IMR-90 (cell line): ENCODE data around the gene HHIP. TPM values are rescaled to one million over a fixed set of nuclear protein-coding genes. Genes with fewer than 3 reads are reported as not detected.
A peak's percentile ranks its signal among the peaks of the same experiment; 100 is the strongest.

Experiments
- ATAC-seq: fragments of 200-7000 bp; cut with Tn5 transposase; 2 replicates; pipeline ENCODE4 v1.9.1; 2020; ENCODE audit warnings: low read depth, mild to moderate bottlenecking, moderate library complexity
- BruUV-seq: library from RNA; stranded (reverse); fragments of 400-500 nt; replicated peaks from 2 replicates; lab custom pipeline; 2021; lab: Mats Ljungman, UMichigan
- CTCF ChIA-PET: fragments of 300-600 bp; formaldehyde crosslinking; extraction: SDS; loops from one replicate; lab custom pipeline; 2021; ENCODE audit warnings: antibody characterized with exemption; lab: Yijun Ruan, JAX
- POLR2A ChIA-PET: fragments of 300-600 bp; sonication (Branson Sonifier 250); formaldehyde crosslinking; loops from one replicate; lab custom pipeline; 2022; ENCODE audit warnings: antibody characterized with exemption; ENCODE audit not compliant: unreplicated experiment; lab: Charles Lee
- DNase-seq: peaks from one replicate; pipeline ENCODE4 v3.0.0; 2013
- H2AFZ ChIP-seq: replicated peaks from 2 replicates; pipeline ENCODE3; 2013; ENCODE audit warnings: low read length, mild to moderate bottlenecking; ENCODE audit not compliant: poor library complexity
- H2AK5ac ChIP-seq: 2 replicates; pipeline ENCODE4 v1.6.1; 2013; ENCODE audit warnings: low read depth, low read length, inconsistent platforms
- H2AK9ac ChIP-seq: replicated peaks from 2 replicates; pipeline ENCODE3; 2013; ENCODE audit warnings: mild to moderate bottlenecking, low read depth, low read length, moderate library complexity; ENCODE audit not compliant: poor library complexity
- H2BK120ac ChIP-seq: 2 replicates; pipeline ENCODE4 v1.6.1; 2013; ENCODE audit warnings: low read depth, low read length, inconsistent platforms
- H2BK15ac ChIP-seq: 3 replicates; pipeline ENCODE4 v1.6.1; 2013; ENCODE audit warnings: low read depth, low read length, inconsistent platforms
- H2BK20ac ChIP-seq: 2 replicates; pipeline ENCODE4 v1.6.1; 2013; ENCODE audit warnings: low read depth, mild to moderate bottlenecking, inconsistent platforms, low read length, moderate library complexity
- H2BK5ac ChIP-seq: 2 replicates; pipeline ENCODE4 v1.6.1; 2013; ENCODE audit warnings: mild to moderate bottlenecking, low read depth, low read length, inconsistent platforms; ENCODE audit not compliant: poor library complexity, severe bottlenecking
- H3K14ac ChIP-seq: replicated peaks from 2 replicates; pipeline ENCODE4 v1.6.1; 2013; ENCODE audit warnings: low read depth, low read length, inconsistent platforms
- H3K18ac ChIP-seq: 2 replicates; pipeline ENCODE4 v1.6.1; 2013; ENCODE audit warnings: low read depth, low read length, control low read depth
- H3K23ac ChIP-seq: 2 replicates; pipeline ENCODE4 v1.6.1; 2013; ENCODE audit warnings: low read depth, low read length, inconsistent platforms
- H3K27ac ChIP-seq: 2 replicates; pipeline ENCODE4 v1.5.1; 2013; ENCODE audit warnings: mild to moderate bottlenecking, control low read depth, low read length; ENCODE audit not compliant: insufficient read depth
- H3K27me3 ChIP-seq: 2 replicates; pipeline ENCODE4 v1.6.1; 2013; ENCODE audit warnings: low read length; ENCODE audit not compliant: control insufficient read depth, insufficient read depth
- H3K36me3 ChIP-seq: 2 replicates; pipeline ENCODE4 v1.6.1; 2013; ENCODE audit warnings: low read length, mixed read lengths; ENCODE audit not compliant: control insufficient read depth, insufficient read depth
- H3K4ac ChIP-seq: 2 replicates; pipeline ENCODE4 v1.6.1; 2013; ENCODE audit warnings: low read depth, low read length, inconsistent platforms
- H3K4me1 ChIP-seq: 2 replicates; pipeline ENCODE4 v1.6.1; 2013; ENCODE audit warnings: low read length, mixed read lengths; ENCODE audit not compliant: control insufficient read depth, insufficient read depth
- H3K4me2 ChIP-seq: 2 replicates; pipeline ENCODE4 v1.6.1; 2013; ENCODE audit warnings: low read depth, mild to moderate bottlenecking, control low read depth, low read length, moderate library complexity
- H3K4me3 ChIP-seq: 2 replicates; pipeline ENCODE4 v1.5.1; 2013; ENCODE audit warnings: low read depth, mild to moderate bottlenecking, control low read depth, low read length, moderate library complexity; ENCODE audit not compliant: insufficient read depth
- H3K56ac ChIP-seq: 2 replicates; pipeline ENCODE4 v1.6.1; 2013; ENCODE audit warnings: low read length, inconsistent platforms; ENCODE audit not compliant: insufficient read depth; ENCODE audit errors: extremely low read depth
- H3K79me1 ChIP-seq, 2 experiments: 2 replicates each; pipeline ENCODE4 v1.6.1; 2013; ENCODE audit warnings: low read length in 2 of 2, inconsistent platforms in 1 of 2, low read depth in 1 of 2
- H3K9ac ChIP-seq: 2 replicates; pipeline ENCODE4 v1.6.1; 2013; ENCODE audit warnings: low read depth, low read length, control low read depth
- H3K9me1 ChIP-seq: 2 replicates; pipeline ENCODE4 v1.6.1; 2013; ENCODE audit warnings: low read length, inconsistent platforms; ENCODE audit not compliant: insufficient read depth
- H3K9me3 ChIP-seq: 2 replicates; pipeline ENCODE4 v1.6.1; 2013; ENCODE audit warnings: low read length; ENCODE audit not compliant: control insufficient read depth, insufficient read depth
- H4K20me1 ChIP-seq: 2 replicates; pipeline ENCODE4 v1.6.1; 2013; ENCODE audit warnings: low read length, inconsistent platforms; ENCODE audit not compliant: insufficient read depth
- H4K5ac ChIP-seq: 2 replicates; pipeline ENCODE4 v1.6.1; 2013; ENCODE audit warnings: mild to moderate bottlenecking, low read depth, low read length, control low read depth
- H4K8ac ChIP-seq, 2 experiments: 2 replicates each; pipeline ENCODE4 v1.6.1; 2013; ENCODE audit warnings: low read depth in 2 of 2, low read length in 2 of 2, control low read depth in 1 of 2, inconsistent platforms in 1 of 2
- H4K91ac ChIP-seq: 2 replicates; pipeline ENCODE4 v1.6.1; 2013; ENCODE audit warnings: low read depth, low read length, inconsistent platforms; ENCODE audit not compliant: insufficient read depth
- FOS ChIP-seq: fragments of 150-350 bp; IDR thresholded peaks from 2 replicates; pipeline ENCODE4 v1.6.1; 2016; ENCODE audit warnings: low read depth, low read length
- MAFK ChIP-seq: IDR thresholded peaks from 2 replicates; pipeline ENCODE4 v1.6.1; 2012; ENCODE audit warnings: low read depth, low read length, improper control_type of control experiment
- WGBS, 2 experiments: methylation state at CpG; one replicate each; pipeline versions ENCODE4 v1.1.5 to v1.1.7; 2013; ENCODE audit warnings: missing lambda C conversion rate in 2 of 2; ENCODE audit not compliant: insufficient read length in 1 of 2; ENCODE audit errors: extremely low coverage in 2 of 2; 5-methylcytosine and 5-hydroxymethylcytosine counted together
- dilution Hi-C: fragments of 300-500 bp; cut with HindIII; formaldehyde crosslinking; loops from one replicate; pipeline ENCODE4 v1.14.3; 2018; ENCODE audit warnings: low sequenced_read_pairs; ENCODE audit not compliant: unreplicated experiment
- in situ Hi-C: fragments of 300-500 bp; cut with MboI; formaldehyde crosslinking; loops from 3 replicates; pipeline ENCODE4 v1.14.3; 2019; ENCODE audit warnings: low sequenced_read_pairs, inconsistent platforms, mixed read lengths
- intact Hi-C: fragments of 100-400 bp; cut with micrococcal nuclease; formaldehyde crosslinking; loops from 2 replicates; pipeline ENCODE4 v1.10.0; 2022
- polyA plus RNA-seq, 3 experiments: library from polyadenylated mRNA; depleted of rRNA; stranded (reverse); fragments of >200 nt; gene quantifications; 2 replicates each; pipeline ENCODE4 v1.2.3, GENCODE V29; 2012; ENCODE audit warnings: low replicate concordance in 1 of 3
- total RNA-seq: library from RNA; depleted of rRNA; stranded (reverse); fragments of >200 nt; gene quantifications from 2 replicates; pipeline ENCODE4 v1.2.3, GENCODE V29; 2012

HHIP gene
- total and polyA plus RNA-seq, 2 of the 4 experiments (the other 2 are of a cell fraction), result 6.6 to 9.6 TPM

- Histone ChIP-seq H3K56ac (no peak overlapping the region), H3K9me3 (no peaks in the 10 kb centered on the region), H3K18ac (no peak overlapping the region), H2AK9ac (no peak overlapping the region), H3K4me3 (no peak overlapping the region), H3K4me2 (no peak overlapping the region), H4K91ac (no peak overlapping the region), H2BK5ac (no peak overlapping the region), H2AK5ac (no peak overlapping the region), H4K5ac (no peak overlapping the region), H4K20me1 (no peaks in the 10 kb centered on the region), H3K23ac (no peak overlapping the region), H3K79me1 (no peaks in the 10 kb centered on the region), H2AFZ (no peak overlapping the region), H4K8ac (no peak overlapping the region), H3K9me1 (no peaks in the 10 kb centered on the region), H3K4me1 (peaks cover 1% of the 10 kb centered on the region; the same call in 1 of the 2 replicates), H3K27ac (no peak overlapping the region), H3K27me3 (no peaks in the 10 kb centered on the region), H3K14ac (no peak overlapping the region), H2BK15ac (no peak overlapping the region), H3K36me3 (no peaks in the 10 kb centered on the region), H2BK20ac (no peak overlapping the region), H2BK120ac (no peak overlapping the region), H3K4ac (no peak overlapping the region), H3K9ac (no peak overlapping the region)
- intact Hi-C loops (no loop called here), dilution Hi-C loops (no loop called here), in situ Hi-C loops (no loop called here)
- DNase-seq, result peak; percentile 60
- CTCF ChIA-PET, result no interaction called here
- POLR2A ChIA-PET, result no interaction called here
- TF ChIP-seq MAFK (peak; percentile 59; the same call in 1 of the 2 replicates), FOS (no peak)
- BruUV-seq, result no TSS peak
- ATAC-seq, result no peak
- no CpG with 5 or more reads among the region's 3 CpGs for WGBS, 2 experiments
Observed at GRCh38 chr4:144614850-144615585, 30.9 kb upstream of the HHIP start.
